ENCODE data around the gene MTCL3.

DNA sequence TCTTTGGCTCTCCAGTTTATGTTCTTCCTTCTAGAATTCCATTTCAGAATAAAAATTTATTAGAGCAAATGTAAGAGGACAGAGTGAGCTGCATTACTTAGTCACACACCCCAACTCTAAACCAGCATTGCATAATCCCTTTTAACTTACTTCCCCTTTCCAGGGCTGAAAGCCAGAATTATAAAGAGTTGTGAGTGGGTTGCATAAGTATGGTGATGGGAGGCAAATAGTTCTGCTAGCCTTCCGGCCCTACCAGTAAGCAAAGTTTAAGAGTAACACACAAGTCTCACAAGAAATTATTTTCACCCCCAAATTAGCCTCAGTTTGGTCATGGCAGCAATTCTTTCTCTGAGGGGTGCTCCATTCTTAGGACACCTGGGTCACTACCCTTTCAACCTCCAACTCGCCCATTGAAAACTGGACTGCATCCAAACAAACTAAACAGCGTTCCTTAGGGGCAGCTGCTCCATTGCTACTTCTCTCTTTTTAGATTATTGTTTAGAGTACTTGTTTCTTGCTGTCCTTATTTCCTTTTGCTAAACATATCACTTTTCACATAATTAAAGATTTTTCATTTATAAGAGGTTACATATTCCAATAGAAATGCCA, 61.6 kb downstream of the MTCL3 start:
- TF ChIP-seq, protein P1, sequence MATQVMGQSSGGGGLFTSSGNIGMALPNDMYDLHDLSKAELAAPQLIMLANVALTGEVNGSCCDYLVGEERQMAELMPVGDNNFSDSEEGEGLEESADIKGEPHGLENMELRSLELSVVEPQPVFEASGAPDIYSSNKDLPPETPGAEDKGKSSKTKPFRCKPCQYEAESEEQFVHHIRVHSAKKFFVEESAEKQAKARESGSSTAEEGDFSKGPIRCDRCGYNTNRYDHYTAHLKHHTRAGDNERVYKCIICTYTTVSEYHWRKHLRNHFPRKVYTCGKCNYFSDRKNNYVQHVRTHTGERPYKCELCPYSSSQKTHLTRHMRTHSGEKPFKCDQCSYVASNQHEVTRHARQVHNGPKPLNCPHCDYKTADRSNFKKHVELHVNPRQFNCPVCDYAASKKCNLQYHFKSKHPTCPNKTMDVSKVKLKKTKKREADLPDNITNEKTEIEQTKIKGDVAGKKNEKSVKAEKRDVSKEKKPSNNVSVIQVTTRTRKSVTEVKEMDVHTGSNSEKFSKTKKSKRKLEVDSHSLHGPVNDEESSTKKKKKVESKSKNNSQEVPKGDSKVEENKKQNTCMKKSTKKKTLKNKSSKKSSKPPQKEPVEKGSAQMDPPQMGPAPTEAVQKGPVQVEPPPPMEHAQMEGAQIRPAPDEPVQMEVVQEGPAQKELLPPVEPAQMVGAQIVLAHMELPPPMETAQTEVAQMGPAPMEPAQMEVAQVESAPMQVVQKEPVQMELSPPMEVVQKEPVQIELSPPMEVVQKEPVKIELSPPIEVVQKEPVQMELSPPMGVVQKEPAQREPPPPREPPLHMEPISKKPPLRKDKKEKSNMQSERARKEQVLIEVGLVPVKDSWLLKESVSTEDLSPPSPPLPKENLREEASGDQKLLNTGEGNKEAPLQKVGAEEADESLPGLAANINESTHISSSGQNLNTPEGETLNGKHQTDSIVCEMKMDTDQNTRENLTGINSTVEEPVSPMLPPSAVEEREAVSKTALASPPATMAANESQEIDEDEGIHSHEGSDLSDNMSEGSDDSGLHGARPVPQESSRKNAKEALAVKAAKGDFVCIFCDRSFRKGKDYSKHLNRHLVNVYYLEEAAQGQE (IDR thresholded peaks at IDR 0.05; ENCODE audit: insufficient read depth in 1 of 2, low read depth in 2 of 2, low read length in 1 of 2) = no peak
- TF ChIP-seq, protein P2, sequence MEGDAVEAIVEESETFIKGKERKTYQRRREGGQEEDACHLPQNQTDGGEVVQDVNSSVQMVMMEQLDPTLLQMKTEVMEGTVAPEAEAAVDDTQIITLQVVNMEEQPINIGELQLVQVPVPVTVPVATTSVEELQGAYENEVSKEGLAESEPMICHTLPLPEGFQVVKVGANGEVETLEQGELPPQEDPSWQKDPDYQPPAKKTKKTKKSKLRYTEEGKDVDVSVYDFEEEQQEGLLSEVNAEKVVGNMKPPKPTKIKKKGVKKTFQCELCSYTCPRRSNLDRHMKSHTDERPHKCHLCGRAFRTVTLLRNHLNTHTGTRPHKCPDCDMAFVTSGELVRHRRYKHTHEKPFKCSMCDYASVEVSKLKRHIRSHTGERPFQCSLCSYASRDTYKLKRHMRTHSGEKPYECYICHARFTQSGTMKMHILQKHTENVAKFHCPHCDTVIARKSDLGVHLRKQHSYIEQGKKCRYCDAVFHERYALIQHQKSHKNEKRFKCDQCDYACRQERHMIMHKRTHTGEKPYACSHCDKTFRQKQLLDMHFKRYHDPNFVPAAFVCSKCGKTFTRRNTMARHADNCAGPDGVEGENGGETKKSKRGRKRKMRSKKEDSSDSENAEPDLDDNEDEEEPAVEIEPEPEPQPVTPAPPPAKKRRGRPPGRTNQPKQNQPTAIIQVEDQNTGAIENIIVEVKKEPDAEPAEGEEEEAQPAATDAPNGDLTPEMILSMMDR (IDR thresholded peaks at IDR 0.05) = no peak
